ENCODE measurements around the gene DHX32.

DNA sequence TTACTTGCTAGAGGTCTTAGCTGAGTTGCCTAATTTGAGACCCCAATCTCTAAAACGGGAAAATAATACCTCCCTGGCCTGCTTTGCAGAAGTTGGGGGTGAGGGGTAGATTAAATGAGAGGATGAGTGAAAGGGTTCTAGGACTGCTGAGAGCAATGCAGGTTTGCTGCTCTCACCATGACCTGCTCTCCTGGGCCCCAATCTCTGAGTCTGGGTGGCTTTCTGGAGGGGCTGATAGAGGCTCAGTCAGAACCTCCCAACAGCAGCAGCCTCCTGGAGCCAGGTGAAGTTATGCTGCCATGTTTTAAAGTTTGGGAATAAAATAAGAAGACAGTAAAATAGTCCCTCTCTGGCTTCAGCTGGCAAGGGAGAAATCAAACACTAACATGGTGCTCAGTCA lies 65.3 kb downstream of the DHX32 start:
- TF ChIP-seq, protein P1, sequence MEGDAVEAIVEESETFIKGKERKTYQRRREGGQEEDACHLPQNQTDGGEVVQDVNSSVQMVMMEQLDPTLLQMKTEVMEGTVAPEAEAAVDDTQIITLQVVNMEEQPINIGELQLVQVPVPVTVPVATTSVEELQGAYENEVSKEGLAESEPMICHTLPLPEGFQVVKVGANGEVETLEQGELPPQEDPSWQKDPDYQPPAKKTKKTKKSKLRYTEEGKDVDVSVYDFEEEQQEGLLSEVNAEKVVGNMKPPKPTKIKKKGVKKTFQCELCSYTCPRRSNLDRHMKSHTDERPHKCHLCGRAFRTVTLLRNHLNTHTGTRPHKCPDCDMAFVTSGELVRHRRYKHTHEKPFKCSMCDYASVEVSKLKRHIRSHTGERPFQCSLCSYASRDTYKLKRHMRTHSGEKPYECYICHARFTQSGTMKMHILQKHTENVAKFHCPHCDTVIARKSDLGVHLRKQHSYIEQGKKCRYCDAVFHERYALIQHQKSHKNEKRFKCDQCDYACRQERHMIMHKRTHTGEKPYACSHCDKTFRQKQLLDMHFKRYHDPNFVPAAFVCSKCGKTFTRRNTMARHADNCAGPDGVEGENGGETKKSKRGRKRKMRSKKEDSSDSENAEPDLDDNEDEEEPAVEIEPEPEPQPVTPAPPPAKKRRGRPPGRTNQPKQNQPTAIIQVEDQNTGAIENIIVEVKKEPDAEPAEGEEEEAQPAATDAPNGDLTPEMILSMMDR (IDR thresholded peaks at IDR 0.05; ENCODE audit: insufficient read depth, low read length, poor library complexity, severe bottlenecking), result no peak
- no peak for TF ChIP-seq EZH2phosphoT487 (conservative IDR thresholded peaks at IDR 0.05; ENCODE audit: low read length)
